Stimulated activated naive CD8-positive, alpha-beta T cell treated with anti-CD3 and anti-CD28 coated beads, Interleukin-15, Interleukin-2, amounts not matched to agents 100 ng/mL and 50 ng/mL, for 24 hours (primary cell): Measurements from ENCODE around the gene MYL1.

Experiments used
- H3K27ac Mint-ChIP-seq: one replicate; pipeline ENCODE4 v1.8.0; 2021; ENCODE audit warnings: mild to moderate bottlenecking, mixed read lengths
- H3K27me3 Mint-ChIP-seq: one replicate; pipeline ENCODE4 v1.8.0; 2021; ENCODE audit warnings: mixed read lengths
- H3K36me3 Mint-ChIP-seq: one replicate; pipeline ENCODE4 v1.8.0; 2021; ENCODE audit warnings: low read depth, mixed read lengths
- H3K4me1 Mint-ChIP-seq: one replicate; pipeline ENCODE4 v1.8.0; 2021; ENCODE audit warnings: low read depth, mixed read lengths
- H3K4me3 Mint-ChIP-seq: one replicate; pipeline ENCODE4 v1.8.0; 2021; ENCODE audit warnings: mild to moderate bottlenecking, mixed read lengths
- H3K9me3 Mint-ChIP-seq: one replicate; pipeline ENCODE4 v1.8.0; 2021; ENCODE audit warnings: mixed read lengths

Gene MYL1

DNA sequence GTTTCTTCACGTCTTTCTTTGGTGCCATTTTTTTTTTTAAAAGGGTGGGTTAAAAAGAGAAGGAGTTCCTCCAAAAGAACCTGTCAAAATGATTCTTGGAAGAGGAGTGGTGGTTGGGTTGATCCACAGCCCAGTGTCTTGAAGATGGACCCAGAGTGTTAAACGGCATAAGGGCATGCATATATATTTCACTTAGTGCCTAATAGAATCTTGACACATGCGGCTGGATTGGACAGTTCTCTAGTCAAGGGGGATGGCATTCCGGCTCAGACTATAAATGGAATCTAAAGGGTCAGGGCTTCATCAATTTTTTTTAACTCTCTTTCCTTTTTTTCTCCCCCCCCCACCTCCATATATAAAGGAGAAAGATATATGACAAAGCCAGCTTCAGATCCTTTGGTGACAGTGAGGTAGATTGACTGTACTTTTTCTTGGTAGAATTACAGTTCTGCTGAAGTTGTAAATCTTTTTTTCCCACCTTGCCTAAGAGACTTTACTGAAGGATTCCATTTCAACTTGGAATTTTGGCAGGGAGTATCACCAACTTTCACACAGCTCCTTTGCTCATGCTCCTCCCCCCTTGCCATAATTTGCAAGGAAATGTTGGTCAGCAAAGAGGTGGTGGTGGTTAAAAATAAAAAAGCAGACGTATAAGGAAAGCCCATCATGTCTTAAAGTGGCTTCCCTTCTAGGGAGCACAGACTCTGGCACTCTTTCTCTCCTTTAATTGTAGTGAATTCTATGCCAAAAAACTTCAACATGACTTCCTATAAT, at the start of gene MYL1:
MYL1 (minus strand) TSS at position 160 of the 774 bp plus-strand sequence; CDS start at position 28, 132 bp downstream.
- Mint-ChIP-seq H3K4me3 (no peak within 1 kb of the TSS), H3K9me3 (no peaks in the 10 kb centered on the region), H3K27ac (no peak within 1 kb of the TSS), H3K27me3 (no peaks in the 10 kb centered on the region), H3K4me1 (no peaks in the 10 kb centered on the region), H3K36me3 (no peaks in the 10 kb centered on the region)

DNA sequence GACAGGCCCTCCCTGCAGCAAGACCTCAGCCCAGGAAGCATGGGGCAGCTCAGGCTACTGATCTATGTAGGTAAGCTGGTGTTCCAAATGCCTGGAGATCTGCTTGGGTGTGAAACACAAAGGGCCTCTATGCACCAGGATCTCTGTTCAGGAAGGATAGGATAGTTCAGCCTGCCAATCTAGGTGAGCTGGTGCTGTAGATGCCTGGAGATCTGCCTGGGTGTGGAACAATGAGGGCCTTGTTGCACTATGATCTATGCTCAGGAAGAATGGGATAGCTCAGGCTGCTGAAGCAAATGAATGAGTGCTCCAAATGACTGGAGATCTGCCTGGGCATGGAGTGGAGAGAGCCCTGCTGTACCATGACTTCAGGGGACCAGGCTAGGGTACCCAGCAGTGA, 48.9 kb upstream of the MYL1 start:
- H3K36me3 Mint-ChIP-seq, result no peaks in the 10 kb centered on the region
- H3K4me1 Mint-ChIP-seq, result no peaks in the 10 kb centered on the region
- H3K4me3 Mint-ChIP-seq, result no peak overlapping the region
- peaks cover 5% of the 10 kb centered on the region for H3K27me3 Mint-ChIP-seq
- H3K9me3 Mint-ChIP-seq, result peaks cover 8% of the 10 kb centered on the region
- no peak overlapping the region for H3K27ac Mint-ChIP-seq

DNA sequence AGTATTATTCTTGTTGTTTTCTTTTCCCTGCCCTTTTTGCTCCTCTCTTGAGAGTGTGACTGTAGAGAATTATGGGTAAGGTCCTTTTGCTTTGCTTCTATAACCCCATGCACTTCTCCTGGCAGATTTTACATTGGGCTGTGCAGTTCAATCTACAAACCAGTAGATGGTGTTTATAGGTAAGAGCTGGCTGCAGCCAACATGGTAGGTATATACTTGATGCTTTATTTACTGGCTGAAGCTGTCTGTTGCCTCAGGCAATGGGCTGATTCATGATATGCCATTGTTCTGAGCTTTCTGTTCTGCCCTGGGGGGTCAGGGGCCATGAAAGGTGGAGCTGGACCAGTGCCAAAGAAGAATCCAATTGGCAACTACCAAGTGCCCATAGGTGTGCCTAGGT, 48.3 kb upstream of the MYL1 start:
- Mint-ChIP-seq H3K9me3 (peaks cover 8% of the 10 kb centered on the region), H3K4me1 (no peaks in the 10 kb centered on the region), H3K27ac (no peak overlapping the region), H3K4me3 (no peak overlapping the region), H3K36me3 (no peaks in the 10 kb centered on the region), H3K27me3 (peaks cover 5% of the 10 kb centered on the region)

DNA sequence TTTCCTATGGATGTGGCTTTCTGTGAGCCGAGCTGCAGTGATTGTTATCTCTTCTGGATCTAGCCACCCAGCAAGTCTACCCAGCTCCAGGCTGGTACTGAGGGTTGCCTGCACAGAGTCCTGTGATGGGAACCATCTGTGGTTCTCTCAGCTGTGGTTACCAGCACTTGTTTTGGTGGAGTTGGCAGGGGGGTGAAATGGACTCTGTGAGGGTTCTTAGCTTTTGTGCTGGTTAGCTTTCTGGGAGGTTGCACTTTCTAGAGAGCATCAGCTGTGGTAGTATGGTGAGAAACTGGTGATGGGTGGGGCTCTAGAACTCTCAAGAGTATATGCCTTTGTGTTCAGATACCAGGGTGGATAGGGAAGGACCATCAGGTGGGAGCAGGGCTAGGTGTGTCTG, 45.4 kb upstream of the MYL1 start:
- H3K9me3 Mint-ChIP-seq, result peaks cover 6% of the 10 kb centered on the region
- H3K27ac Mint-ChIP-seq, result no peak overlapping the region
- no peak overlapping the region for H3K4me3 Mint-ChIP-seq
- no peaks in the 10 kb centered on the region for H3K36me3 Mint-ChIP-seq
- no peaks in the 10 kb centered on the region for H3K4me1 Mint-ChIP-seq
- peaks cover 5% of the 10 kb centered on the region for H3K27me3 Mint-ChIP-seq

DNA sequence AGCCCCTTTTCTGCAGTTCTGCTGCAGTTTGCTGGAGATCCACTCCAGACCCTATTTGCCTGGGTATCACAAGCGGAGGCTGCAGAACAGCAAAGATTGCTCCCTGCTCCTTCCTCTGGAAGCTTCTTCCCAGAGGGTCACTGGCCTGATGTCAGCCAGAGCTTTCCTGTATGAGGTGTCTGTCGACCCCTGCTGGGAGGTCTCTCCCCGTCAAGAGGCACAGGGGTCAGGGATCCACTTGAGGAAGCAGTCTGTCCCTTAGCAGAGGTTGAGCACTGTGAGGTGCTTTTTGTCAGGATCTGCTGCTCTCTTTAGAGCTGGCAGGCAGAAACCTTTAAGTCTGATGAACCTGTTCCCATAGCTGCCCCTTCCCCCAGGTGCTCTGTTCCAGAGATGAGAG, 42.0 kb upstream of the MYL1 start:
- Mint-ChIP-seq H3K36me3 (no peaks in the 10 kb centered on the region), H3K27me3 (peaks cover 5% of the 10 kb centered on the region)

DNA sequence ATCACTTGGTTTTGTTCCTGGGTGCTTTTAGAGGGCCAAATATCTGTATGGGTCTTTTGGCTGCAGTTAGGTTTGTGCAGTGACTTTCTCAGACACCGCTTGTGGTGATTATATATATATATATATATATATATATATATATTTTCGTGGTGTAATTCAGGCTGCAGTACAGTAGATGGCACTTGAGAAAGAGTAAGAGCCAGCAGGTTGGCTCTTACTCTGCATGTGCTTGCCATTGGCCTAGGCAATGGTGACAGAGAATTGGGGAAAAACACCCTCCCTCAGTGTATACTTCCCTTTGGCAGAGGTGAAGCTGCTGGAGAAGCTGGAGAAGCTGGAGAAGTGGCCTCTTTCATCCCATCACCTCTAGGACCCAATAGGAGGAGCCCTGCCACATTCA, 22.2 kb upstream of the MYL1 start:
- Mint-ChIP-seq H3K27me3 (no peaks in the 10 kb centered on the region), H3K9me3 (peaks cover 13% of the 10 kb centered on the region), H3K36me3 (no peaks in the 10 kb centered on the region), H3K27ac (no peak overlapping the region), H3K4me3 (no peak overlapping the region), H3K4me1 (no peaks in the 10 kb centered on the region)

More for the DNA sequence above, 42.0 kb upstream of the MYL1 start:
- Mint-ChIP-seq H3K4me1 (no peaks in the 10 kb centered on the region), H3K4me3 (no peak overlapping the region), H3K9me3 (peaks cover 4% of the 10 kb centered on the region), H3K27ac (no peak overlapping the region)

DNA sequence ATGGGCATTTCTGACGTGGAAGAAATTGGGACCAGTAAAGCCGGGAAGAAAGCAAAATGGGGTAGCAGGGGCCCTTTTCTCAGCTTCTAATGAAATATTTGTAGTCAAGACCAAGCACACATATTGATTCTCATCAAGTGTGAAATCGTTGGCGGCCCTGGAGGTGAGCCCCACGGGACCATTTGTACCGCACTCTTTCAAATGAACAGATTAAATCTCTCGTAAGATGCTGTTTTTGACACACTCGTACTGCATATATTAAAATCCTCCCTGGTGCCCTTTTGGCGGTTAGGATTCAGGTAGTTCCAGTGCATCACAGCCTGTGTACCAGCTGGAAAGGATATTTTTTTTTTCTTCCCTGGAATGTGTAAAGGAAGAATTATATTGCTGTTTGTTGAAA, 9.9 kb upstream of the MYL1 start:
- no peaks in the 10 kb centered on the region for H3K27me3 Mint-ChIP-seq
- no peak overlapping the region for H3K4me3 Mint-ChIP-seq
- H3K36me3 Mint-ChIP-seq, result no peaks in the 10 kb centered on the region
- H3K27ac Mint-ChIP-seq, result no peak overlapping the region
- H3K4me1 Mint-ChIP-seq, result no peaks in the 10 kb centered on the region
- H3K9me3 Mint-ChIP-seq, result no peaks in the 10 kb centered on the region

DNA sequence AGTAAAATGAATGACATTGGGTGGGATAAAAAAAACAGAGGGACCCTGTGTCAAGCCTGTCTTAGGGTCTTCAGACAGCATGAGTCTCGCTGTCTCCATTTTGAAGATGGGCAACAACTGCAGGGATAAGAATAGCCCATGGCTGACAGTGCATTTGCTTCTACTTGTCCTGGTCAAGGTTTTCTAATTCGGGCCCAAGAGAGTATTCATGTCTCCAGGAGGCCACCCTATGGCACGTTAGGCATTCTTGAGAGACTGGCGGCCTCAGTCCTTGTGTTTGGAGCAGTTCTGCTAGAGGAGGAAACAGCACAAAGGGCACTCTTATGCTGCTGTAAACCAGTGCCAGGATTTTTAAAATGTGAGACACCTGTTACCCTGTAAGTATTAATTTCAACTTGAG, 9.5 kb upstream of the MYL1 start:
- no peaks in the 10 kb centered on the region for H3K27me3 Mint-ChIP-seq
- H3K9me3 Mint-ChIP-seq, result no peaks in the 10 kb centered on the region
- no peaks in the 10 kb centered on the region for H3K4me1 Mint-ChIP-seq
- no peak overlapping the region for H3K27ac Mint-ChIP-seq
- H3K36me3 Mint-ChIP-seq, result no peaks in the 10 kb centered on the region
- H3K4me3 Mint-ChIP-seq, result no peak overlapping the region

DNA sequence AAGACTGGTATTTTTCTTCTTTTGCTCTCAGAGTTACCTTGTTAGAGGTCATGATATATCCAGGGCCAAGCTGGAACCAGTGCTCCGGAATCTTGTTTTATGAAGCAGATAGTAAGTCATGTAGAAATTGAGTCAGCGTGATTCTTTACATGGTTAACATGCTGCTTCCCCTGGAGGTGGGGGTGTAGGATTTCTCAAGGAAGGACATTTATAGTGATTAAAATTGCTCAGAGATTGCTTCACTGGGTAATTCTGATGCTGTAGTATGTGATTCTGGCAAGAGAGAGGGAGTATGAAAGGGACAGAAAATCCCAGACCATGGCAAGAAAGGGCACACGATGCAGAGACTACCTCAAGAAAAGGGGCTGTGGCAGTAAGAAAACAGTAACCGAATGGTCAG, 8.0 kb upstream of the MYL1 start:
- H3K27me3 Mint-ChIP-seq, result no peaks in the 10 kb centered on the region
- H3K4me1 Mint-ChIP-seq, result no peaks in the 10 kb centered on the region
- no peaks in the 10 kb centered on the region for H3K36me3 Mint-ChIP-seq
- no peak overlapping the region for H3K4me3 Mint-ChIP-seq
- no peak overlapping the region for H3K27ac Mint-ChIP-seq
- H3K9me3 Mint-ChIP-seq, result no peaks in the 10 kb centered on the region

DNA sequence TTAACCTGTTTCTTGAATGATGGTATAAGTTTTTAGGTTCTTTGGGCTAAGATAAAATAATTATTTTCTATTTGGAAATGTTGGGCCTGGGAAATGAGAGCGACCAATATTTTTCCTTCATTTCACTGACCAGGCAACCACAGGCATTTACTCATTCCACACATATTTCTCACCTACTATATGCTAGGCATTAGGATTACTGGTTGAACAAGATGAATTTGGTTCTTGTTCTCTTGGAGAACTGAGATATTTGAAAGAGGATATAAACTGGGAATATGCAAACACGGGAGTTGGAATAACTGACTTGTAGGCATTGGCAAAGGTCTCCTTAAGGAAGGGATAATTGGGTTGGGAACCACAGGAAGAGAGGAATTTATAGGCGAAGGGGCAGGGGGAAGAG, 3.9 kb upstream of the MYL1 start:
- H3K36me3 Mint-ChIP-seq, result no peaks in the 10 kb centered on the region
- H3K4me1 Mint-ChIP-seq, result no peaks in the 10 kb centered on the region
- no peaks in the 10 kb centered on the region for H3K27me3 Mint-ChIP-seq
- H3K9me3 Mint-ChIP-seq, result no peaks in the 10 kb centered on the region
- no peak overlapping the region for H3K4me3 Mint-ChIP-seq
- no peak overlapping the region for H3K27ac Mint-ChIP-seq

DNA sequence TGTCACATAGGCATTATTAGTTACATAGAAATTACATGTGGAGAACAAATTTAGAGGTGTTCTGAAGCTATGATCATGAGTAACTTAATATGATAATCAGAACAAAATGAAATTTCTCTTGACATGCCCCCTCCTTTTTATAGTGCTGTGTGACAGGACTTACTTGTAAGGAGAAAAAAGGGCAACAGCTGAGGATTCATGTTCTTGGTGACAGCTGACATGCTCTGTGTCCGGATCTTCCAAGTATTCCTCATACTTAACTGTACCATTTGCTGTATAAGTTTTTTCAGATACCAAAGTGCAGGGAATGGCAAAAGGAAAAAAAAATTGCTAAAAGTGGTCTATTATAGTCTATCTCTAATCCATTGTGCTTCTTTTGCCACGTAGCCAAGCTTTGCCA, 3.5 kb upstream of the MYL1 start:
- Mint-ChIP-seq H3K4me1 (no peaks in the 10 kb centered on the region), H3K36me3 (no peaks in the 10 kb centered on the region), H3K27ac (no peak overlapping the region), H3K27me3 (no peaks in the 10 kb centered on the region), H3K4me3 (no peak overlapping the region), H3K9me3 (no peaks in the 10 kb centered on the region)

DNA sequence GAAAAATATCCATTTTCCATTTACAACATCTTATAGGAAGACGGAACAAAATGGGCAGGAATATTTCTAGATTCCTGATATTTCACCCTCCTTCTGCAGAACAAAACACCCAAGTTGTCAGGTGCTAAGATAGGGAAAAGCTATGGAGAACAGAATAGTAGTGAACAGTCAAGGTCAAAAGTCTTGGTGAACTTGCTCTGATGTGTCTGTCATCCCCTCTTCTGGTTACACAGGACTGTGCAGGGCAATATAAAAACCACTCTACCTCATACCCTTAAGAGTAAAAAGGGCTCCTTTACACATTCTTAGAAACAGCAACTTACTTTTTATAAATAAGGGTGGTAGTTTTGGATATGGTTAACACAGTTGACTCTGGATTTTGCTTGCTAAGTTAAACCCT, 4.4 kb downstream of the MYL1 start:
- H3K4me1 Mint-ChIP-seq, result no peaks in the 10 kb centered on the region
- H3K27ac Mint-ChIP-seq, result no peak overlapping the region
- no peaks in the 10 kb centered on the region for H3K27me3 Mint-ChIP-seq
- no peaks in the 10 kb centered on the region for H3K9me3 Mint-ChIP-seq
- H3K36me3 Mint-ChIP-seq, result no peaks in the 10 kb centered on the region
- H3K4me3 Mint-ChIP-seq, result no peak overlapping the region

DNA sequence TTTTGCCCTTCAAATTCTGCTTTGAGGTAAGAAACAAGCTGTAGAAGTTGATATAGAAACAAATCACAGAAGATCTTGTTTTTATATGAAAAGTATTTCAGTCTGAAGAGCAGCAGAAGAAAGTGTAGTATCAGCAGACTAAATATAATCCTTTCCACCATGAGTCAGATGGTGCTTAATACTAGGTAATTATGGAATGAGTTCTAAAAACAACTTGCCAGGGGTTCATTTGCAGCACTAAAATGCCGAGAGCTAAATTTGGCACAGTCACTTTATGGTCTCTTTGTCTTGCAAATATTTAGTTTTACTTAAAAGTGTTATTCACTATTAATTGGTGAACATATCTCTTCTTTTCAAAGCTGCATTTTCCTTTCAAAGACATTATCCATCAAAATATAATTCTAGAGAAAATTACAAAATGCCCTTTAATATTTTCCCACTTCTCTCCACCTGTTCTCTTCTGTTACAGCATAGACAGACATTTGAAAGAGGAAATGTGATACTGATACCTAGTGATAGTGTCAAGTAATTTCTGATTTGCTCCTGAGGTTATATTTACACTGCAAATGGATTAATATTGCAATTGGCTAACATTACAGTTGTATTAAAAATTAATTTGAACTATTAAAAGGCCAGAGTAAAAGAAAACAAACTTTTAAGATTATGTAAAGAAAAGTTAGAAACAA, 5.3 kb downstream of the MYL1 start:
- H3K27me3 Mint-ChIP-seq, result no peaks in the 10 kb centered on the region
- no peaks in the 10 kb centered on the region for H3K4me1 Mint-ChIP-seq
- H3K9me3 Mint-ChIP-seq, result no peaks in the 10 kb centered on the region
- H3K27ac Mint-ChIP-seq, result no peak overlapping the region
- no peaks in the 10 kb centered on the region for H3K36me3 Mint-ChIP-seq
- no peak overlapping the region for H3K4me3 Mint-ChIP-seq

DNA sequence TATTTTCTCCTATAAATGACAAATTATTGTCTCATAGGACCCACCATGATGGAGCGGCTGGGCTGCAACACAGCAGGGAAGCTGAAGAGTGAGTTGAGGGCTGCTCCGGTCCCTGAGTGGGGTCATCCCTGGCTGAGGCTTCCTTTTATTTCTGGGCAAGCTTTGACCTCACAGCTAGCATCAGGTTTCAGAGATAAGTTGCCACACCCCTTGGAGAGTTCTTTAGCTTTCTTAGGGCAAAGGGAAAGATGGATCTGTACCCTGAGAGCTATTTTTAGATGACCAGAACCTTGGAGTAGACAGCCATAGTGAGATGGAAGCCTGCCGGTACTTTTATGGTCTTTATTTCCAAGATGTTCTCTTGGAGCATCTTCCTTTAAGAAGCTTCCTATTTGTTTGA, 11.5 kb downstream of the MYL1 start:
- Mint-ChIP-seq H3K27ac (no peak overlapping the region), H3K36me3 (no peaks in the 10 kb centered on the region), H3K9me3 (no peaks in the 10 kb centered on the region), H3K4me1 (no peaks in the 10 kb centered on the region), H3K27me3 (no peaks in the 10 kb centered on the region), H3K4me3 (no peak overlapping the region)

DNA sequence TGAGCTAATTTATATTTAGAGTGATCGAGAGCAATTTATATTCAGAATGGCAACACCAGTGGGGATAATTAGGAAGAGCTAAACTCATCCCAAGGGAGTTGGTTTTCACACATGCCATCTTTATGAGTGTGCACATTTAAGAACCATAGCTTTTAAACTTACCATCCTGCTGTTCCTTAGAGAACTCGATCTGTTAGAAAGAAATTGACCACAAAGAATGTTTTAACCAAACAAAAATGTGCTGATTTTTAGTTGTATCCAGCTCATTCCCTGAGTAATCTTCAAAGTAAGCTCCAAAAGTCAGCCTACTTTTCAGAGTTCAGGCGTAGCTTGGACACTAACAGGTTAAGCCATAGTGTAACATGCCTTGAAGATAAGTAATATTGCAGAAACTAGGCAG, 12.6 kb downstream of the MYL1 start:
- Mint-ChIP-seq H3K36me3 (no peaks in the 10 kb centered on the region), H3K4me1 (no peaks in the 10 kb centered on the region), H3K27me3 (no peaks in the 10 kb centered on the region), H3K4me3 (no peak overlapping the region), H3K9me3 (no peaks in the 10 kb centered on the region), H3K27ac (no peak overlapping the region)

DNA sequence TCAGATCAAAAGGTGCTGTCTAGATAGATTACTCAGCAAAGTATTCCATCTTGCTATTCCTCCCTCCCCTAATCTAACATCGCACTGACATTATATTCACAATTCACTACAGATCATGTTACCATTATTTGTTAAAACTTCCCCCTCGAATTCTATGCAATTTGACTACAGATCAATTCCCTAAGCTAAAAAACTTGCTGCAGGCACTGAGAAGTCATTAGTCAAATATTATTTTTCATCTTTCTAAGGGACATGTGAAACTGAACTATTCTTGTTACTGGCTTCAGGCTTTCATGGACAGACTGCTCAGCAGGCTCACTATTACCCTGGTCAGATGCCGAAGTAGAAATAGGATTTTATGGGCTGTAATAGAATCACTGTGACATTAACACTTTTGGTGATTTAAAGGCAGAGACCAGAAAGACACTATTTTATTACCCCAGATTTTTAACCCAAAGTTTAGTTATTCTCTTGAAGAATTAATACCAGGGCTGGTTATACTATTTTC, 15.1 kb downstream of the MYL1 start:
- Mint-ChIP-seq H3K4me1 (no peaks in the 10 kb centered on the region), H3K4me3 (no peak overlapping the region), H3K36me3 (no peaks in the 10 kb centered on the region), H3K27ac (no peak overlapping the region), H3K9me3 (no peaks in the 10 kb centered on the region), H3K27me3 (no peaks in the 10 kb centered on the region)
